HepG2 (cell line): ENCODE results near the gene SBK3. TPM values are rescaled to one million over a fixed set of nuclear protein-coding genes. Genes with fewer than 3 reads are reported as not detected.
A peak's percentile ranks its signal among the peaks of the same experiment; 100 is the strongest.

ENCODE experiments used
- BORCS8-MEF2B ChIP-seq: sonication (generic); formaldehyde crosslinking; IDR thresholded peaks from 2 replicates; pipeline ENCODE4 v1.8.0; 2022; ENCODE audit warnings: mild to moderate bottlenecking, missing genetic modification reagents
- ESRRA ChIP-seq: sonication (generic); formaldehyde crosslinking; IDR thresholded peaks from 2 replicates; pipeline ENCODE4 v1.5.1; 2020; ENCODE audit warnings: mild to moderate bottlenecking, low read depth, missing genetic modification reagents
- GABPA ChIP-seq, 2 experiments: IDR thresholded peaks; 2 replicates each; pipeline ENCODE4 v1.6.1; 2011 to 2016; ENCODE audit warnings: low read depth in 2 of 2, low read length in 1 of 2, missing biosample characterization in 1 of 2, missing genetic modification characterization in 1 of 2
- HOXA3 ChIP-seq: sonication (generic); formaldehyde crosslinking; IDR thresholded peaks from 2 replicates; pipeline ENCODE4 v1.5.0; 2020; ENCODE audit warnings: missing genetic modification reagents
- PHF21A ChIP-seq: sonication (generic); formaldehyde crosslinking; IDR thresholded peaks from 2 replicates; pipeline ENCODE4 v1.5.0; 2020; ENCODE audit warnings: mild to moderate bottlenecking, missing genetic modification reagents
- REPIN1 ChIP-seq: sonication (generic); formaldehyde crosslinking; IDR thresholded peaks from 2 replicates; pipeline ENCODE4 v1.8.0; 2022; ENCODE audit warnings: missing genetic modification reagents, low read depth, mild to moderate bottlenecking, borderline replicate concordance
- SIN3A ChIP-seq: IDR thresholded peaks from 2 replicates; pipeline ENCODE4 v1.6.1; 2011; ENCODE audit warnings: low read depth, mild to moderate bottlenecking, control low read depth, low read length, borderline replicate concordance
- SP5 ChIP-seq: IDR thresholded peaks from 2 replicates; pipeline ENCODE4 v1.6.1; 2016; ENCODE audit warnings: low read depth, borderline replicate concordance
- ZBTB7A ChIP-seq: sonication (generic); formaldehyde crosslinking; IDR thresholded peaks from 2 replicates; pipeline ENCODE4 v1.8.0; 2022; ENCODE audit warnings: mild to moderate bottlenecking, missing genetic modification reagents
- ZFP1 ChIP-seq: IDR thresholded peaks from 2 replicates; pipeline ENCODE4 v1.6.1; 2016
- ZMYM3 ChIP-seq: sonication (generic); formaldehyde crosslinking; IDR thresholded peaks from 2 replicates; pipeline ENCODE4 v1.5.1; 2020; ENCODE audit warnings: mild to moderate bottlenecking, missing genetic modification reagents
- ZNF10 ChIP-seq: sonication (generic); formaldehyde crosslinking; IDR thresholded peaks from 2 replicates; pipeline ENCODE4 v1.4.0; 2020; ENCODE audit warnings: mild to moderate bottlenecking, low read depth, missing genetic modification reagents, borderline replicate concordance
- ZNF331 ChIP-seq: sonication (generic); formaldehyde crosslinking; IDR thresholded peaks from 2 replicates; pipeline ENCODE4 v1.4.0; 2020; ENCODE audit warnings: missing genetic modification reagents
- ZNF382 ChIP-seq: sonication (generic); formaldehyde crosslinking; IDR thresholded peaks from 2 replicates; pipeline ENCODE4 v1.5.0; 2020; ENCODE audit warnings: missing genetic modification reagents, mild to moderate bottlenecking, borderline replicate concordance
- ZNF383 ChIP-seq: sonication (generic); formaldehyde crosslinking; IDR thresholded peaks from 2 replicates; pipeline ENCODE4 v1.4.0; 2020; ENCODE audit warnings: missing genetic modification reagents, mild to moderate bottlenecking, borderline replicate concordance
- ZNF598 ChIP-seq: sonication (generic); formaldehyde crosslinking; IDR thresholded peaks from 2 replicates; pipeline ENCODE4 v1.5.1; 2020; ENCODE audit warnings: mild to moderate bottlenecking, missing genetic modification reagents, borderline replicate concordance
- ZNF629 ChIP-seq: sonication (generic); formaldehyde crosslinking; conservative IDR thresholded peaks from 2 replicates; pipeline ENCODE4 v1.5.0; 2020; ENCODE audit warnings: missing genetic modification reagents
- polyA plus RNA-seq, 8 experiments: library from polyadenylated mRNA; depleted of rRNA in 3 of 8; stranded (reverse) in 7 of 8; unstranded in 1 of 8; fragments of >200 nt; fragmentation: Illumina TruSeq in 4 of 8; extraction: Trizol in 4 of 8; gene quantifications; 2 replicates each; pipeline versions ENCODE4 v1.2.1 to v1.2.3, GENCODE V29; 2011 to 2016; ENCODE audit warnings: low read depth in 4 of 8, missing spikeins in 1 of 8, mixed read lengths in 1 of 8; ENCODE audit not compliant: insufficient read depth in 1 of 8
- total RNA-seq, 5 experiments: library from RNA; depleted of rRNA; stranded (reverse); fragments of >200 nt; fragmentation: Illumina TruSeq; extraction: Trizol; gene quantifications; 2 replicates each; pipeline ENCODE4 v1.2.3, GENCODE V29; 2016; ENCODE audit warnings: low read depth in 1 of 5
- TF ChIP-seq, protein P1 (sequence below): IDR thresholded peaks from 2 replicates; pipeline ENCODE4 v1.4.0; 2020; ENCODE audit warnings: mild to moderate bottlenecking, missing genetic modification reagents
- TF ChIP-seq, protein P2 (sequence below): sonication (generic); formaldehyde crosslinking; conservative IDR thresholded peaks from 2 replicates; pipeline ENCODE4 v1.4.0; 2020; ENCODE audit warnings: mild to moderate bottlenecking, missing genetic modification reagents, moderate library complexity
- TF ChIP-seq, protein P3 (sequence below): IDR thresholded peaks from 2 replicates; pipeline ENCODE4 v1.6.1; 2012; ENCODE audit warnings: inconsistent platforms

The SBK3 gene
- total and polyA plus RNA-seq, 2 of the 13 experiments (the other 11 are each of a cell fraction or from before 2014, with no cell fraction given): 0.66 to 0.77 TPM

DNA sequence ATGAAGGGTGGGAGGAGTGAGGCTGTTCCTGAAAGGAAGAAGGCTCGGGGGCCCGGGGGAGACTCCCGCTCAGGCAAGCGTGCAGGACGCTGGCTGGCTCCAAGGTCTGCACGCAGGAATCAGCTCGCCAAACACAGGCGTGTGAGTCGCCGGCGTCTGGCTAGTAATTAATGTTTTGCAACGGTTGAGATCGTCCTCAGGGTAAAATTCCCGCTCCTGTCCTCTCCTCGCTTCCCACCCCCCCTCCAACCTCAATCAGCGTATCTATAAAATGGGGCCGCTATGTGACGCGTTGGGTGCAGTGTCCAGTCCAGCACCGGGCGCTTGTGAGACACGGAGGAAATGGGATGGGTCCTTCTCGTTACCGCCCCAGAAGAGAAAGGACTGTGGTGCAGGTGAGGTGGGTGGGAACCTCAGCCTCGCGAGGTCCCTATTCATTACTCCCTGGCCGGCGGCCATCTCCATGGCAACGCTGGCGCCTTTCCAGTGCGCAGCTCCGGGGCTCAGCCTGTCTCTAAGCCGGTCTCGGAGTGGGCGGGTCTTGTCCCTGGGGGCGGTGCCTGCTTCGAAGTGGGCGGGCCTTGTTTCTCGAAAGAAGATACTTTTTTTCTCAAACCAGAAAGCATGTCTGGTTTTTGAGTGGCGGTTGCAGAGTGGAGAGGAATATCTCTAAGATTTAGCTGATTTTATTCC, 41.8 kb upstream of the SBK3 start (continued):
- TF ChIP-seq REPIN1 (CRISPR knock-in tag) (0 out of 2 replicates have a peak, but pooled peaks have one; percentile 20), PHF21A (CRISPR knock-in tag) (peak; percentile 37; the same call in 1 of the 2 replicates), ZNF629 (peak; percentile 95), ESRRA (CRISPR knock-in tag) (no peak; the same call in 1 of the 2 replicates), BORCS8-MEF2B (CRISPR knock-in tag) (no peak), ZNF331 (CRISPR knock-in tag) (peak; percentile 12; the same call in 1 of the 2 replicates), ZMYM3 (CRISPR knock-in tag) (peak; percentile 53; the same call in 1 of the 2 replicates), ZNF383 (no peak), ZNF382 (CRISPR knock-in tag) (no peak), ZBTB7A (CRISPR knock-in tag) (0 out of 2 replicates have a peak, but pooled peaks have one; percentile 28), ZNF10 (CRISPR knock-in tag) (no peak), ZFP1 (CRISPR knock-in tag) (no peak), ZNF598 (CRISPR knock-in tag) (no peak), SIN3A (peak; percentile 83; the same call in 1 of the 2 replicates), SP5 (CRISPR knock-in tag) (peak; percentile 39; the same call in 1 of the 2 replicates), HOXA3 (CRISPR knock-in tag) (peak; percentile 31; the same call in 1 of the 2 replicates), GABPA (IDR thresholded peaks at IDR 0.05; ENCODE audit: low read depth, low read length) (no peak), GABPA (CRISPR knock-in tag; IDR thresholded peaks at IDR 0.05; ENCODE audit: low read depth) (0 out of 2 replicates have a peak, but pooled peaks have one; percentile 35)
- TF ChIP-seq, protein P1, sequence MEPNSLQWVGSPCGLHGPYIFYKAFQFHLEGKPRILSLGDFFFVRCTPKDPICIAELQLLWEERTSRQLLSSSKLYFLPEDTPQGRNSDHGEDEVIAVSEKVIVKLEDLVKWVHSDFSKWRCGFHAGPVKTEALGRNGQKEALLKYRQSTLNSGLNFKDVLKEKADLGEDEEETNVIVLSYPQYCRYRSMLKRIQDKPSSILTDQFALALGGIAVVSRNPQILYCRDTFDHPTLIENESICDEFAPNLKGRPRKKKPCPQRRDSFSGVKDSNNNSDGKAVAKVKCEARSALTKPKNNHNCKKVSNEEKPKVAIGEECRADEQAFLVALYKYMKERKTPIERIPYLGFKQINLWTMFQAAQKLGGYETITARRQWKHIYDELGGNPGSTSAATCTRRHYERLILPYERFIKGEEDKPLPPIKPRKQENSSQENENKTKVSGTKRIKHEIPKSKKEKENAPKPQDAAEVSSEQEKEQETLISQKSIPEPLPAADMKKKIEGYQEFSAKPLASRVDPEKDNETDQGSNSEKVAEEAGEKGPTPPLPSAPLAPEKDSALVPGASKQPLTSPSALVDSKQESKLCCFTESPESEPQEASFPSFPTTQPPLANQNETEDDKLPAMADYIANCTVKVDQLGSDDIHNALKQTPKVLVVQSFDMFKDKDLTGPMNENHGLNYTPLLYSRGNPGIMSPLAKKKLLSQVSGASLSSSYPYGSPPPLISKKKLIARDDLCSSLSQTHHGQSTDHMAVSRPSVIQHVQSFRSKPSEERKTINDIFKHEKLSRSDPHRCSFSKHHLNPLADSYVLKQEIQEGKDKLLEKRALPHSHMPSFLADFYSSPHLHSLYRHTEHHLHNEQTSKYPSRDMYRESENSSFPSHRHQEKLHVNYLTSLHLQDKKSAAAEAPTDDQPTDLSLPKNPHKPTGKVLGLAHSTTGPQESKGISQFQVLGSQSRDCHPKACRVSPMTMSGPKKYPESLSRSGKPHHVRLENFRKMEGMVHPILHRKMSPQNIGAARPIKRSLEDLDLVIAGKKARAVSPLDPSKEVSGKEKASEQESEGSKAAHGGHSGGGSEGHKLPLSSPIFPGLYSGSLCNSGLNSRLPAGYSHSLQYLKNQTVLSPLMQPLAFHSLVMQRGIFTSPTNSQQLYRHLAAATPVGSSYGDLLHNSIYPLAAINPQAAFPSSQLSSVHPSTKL (CRISPR knock-in tag): 0 out of 2 replicates have a peak, but pooled peaks have one; percentile 8
- TF ChIP-seq, protein P2, sequence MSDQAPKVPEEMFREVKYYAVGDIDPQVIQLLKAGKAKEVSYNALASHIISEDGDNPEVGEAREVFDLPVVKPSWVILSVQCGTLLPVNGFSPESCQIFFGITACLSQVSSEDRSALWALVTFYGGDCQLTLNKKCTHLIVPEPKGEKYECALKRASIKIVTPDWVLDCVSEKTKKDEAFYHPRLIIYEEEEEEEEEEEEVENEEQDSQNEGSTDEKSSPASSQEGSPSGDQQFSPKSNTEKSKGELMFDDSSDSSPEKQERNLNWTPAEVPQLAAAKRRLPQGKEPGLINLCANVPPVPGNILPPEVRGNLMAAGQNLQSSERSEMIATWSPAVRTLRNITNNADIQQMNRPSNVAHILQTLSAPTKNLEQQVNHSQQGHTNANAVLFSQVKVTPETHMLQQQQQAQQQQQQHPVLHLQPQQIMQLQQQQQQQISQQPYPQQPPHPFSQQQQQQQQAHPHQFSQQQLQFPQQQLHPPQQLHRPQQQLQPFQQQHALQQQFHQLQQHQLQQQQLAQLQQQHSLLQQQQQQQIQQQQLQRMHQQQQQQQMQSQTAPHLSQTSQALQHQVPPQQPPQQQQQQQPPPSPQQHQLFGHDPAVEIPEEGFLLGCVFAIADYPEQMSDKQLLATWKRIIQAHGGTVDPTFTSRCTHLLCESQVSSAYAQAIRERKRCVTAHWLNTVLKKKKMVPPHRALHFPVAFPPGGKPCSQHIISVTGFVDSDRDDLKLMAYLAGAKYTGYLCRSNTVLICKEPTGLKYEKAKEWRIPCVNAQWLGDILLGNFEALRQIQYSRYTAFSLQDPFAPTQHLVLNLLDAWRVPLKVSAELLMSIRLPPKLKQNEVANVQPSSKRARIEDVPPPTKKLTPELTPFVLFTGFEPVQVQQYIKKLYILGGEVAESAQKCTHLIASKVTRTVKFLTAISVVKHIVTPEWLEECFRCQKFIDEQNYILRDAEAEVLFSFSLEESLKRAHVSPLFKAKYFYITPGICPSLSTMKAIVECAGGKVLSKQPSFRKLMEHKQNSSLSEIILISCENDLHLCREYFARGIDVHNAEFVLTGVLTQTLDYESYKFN (CRISPR knock-in tag): peak; percentile 38; the same call in 1 of the 2 replicates
- TF ChIP-seq, protein P3, sequence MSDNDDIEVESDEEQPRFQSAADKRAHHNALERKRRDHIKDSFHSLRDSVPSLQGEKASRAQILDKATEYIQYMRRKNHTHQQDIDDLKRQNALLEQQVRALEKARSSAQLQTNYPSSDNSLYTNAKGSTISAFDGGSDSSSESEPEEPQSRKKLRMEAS: peak; percentile 34; the same call in 1 of the 2 replicates
